ENCODE results near the gene MARCHF3. TPM values are rescaled to one million over a fixed set of nuclear protein-coding genes. Genes with fewer than 3 reads are reported as not detected.

Gene MARCHF3
- total and polyA plus RNA-seq, 2 donors (not counting 3 experiments of a cell fraction or from before 2014, with no cell fraction given), result 31.9 to 35.0 TPM

GRCh38 chr5:127011961-127012644, 18.3 kb downstream of the MARCHF3 start:
- BruUV-seq (replicated peaks), result no TSS peak
- TF ChIP-seq JUN (IDR thresholded peaks at IDR 0.05; ENCODE audit: borderline replicate concordance, insufficient read depth, insufficient read length, low read depth) (no peak), POLR2AphosphoS5 (IDR thresholded peaks at IDR 0.05; ENCODE audit: insufficient read depth, low read depth, low read length) (no peak), FOS (IDR thresholded peaks at IDR 0.05; ENCODE audit: borderline replicate concordance, insufficient read depth, low read length) (no peak), EZH2 (IDR thresholded peaks at IDR 0.05; ENCODE audit: borderline replicate concordance, low read depth, low read length, severe bottlenecking) (no peak), CTCF (IDR thresholded peaks at IDR 0.05; ENCODE audit: extremely low read depth in 1 of 2, insufficient read depth in 1 of 2, low read depth in 1 of 2, low read length in 2 of 2) (no peak), MAX (IDR thresholded peaks at IDR 0.05; ENCODE audit: insufficient read depth, insufficient read length) (no peak), GATA2 (IDR thresholded peaks at IDR 0.05; ENCODE audit: insufficient read depth, insufficient read length, low read depth, low read length) (no peak), MYC (IDR thresholded peaks at IDR 0.05; ENCODE audit: low read depth, low read length) (no peak), POLR2A (IDR thresholded peaks at IDR 0.05; ENCODE audit: low read depth, low read length) (no peak)
- FAIRE-seq (peak; percentile 53), DNase-seq (ENCODE audit: low read depth, low spot score) (peak; percentile 43)
- POLR2A ChIA-PET, result no interaction called here
- dilution Hi-C loops (cut with MboI; ENCODE audit: extremely low pct_ligation_motif_present, low sequenced_read_pairs) (no loop called here), intact Hi-C loops (cut with micrococcal nuclease) (loop anchor here (5.0 kb wide), 1 partner anchor 95 kb away; no protein-coding TSS in a partner anchor)
- Histone ChIP-seq H3K4me2 (ENCODE audit: insufficient read depth, low read length) (peak overlapping the region; percentile 98), H2AFZ (ENCODE audit: low read depth, low read length) (no peak overlapping the region), H3K4me1 (ENCODE audit: control insufficient read depth, extremely low read depth, insufficient read depth, low read length) (peaks cover 40% of the 10 kb centered on the region), H3K27me3 (ENCODE audit: control insufficient read depth in 2 of 2, insufficient read depth in 2 of 2, low read length in 2 of 2) (no peaks in the 10 kb centered on the region), H3K9me1 (replicated peaks; ENCODE audit: control insufficient read depth, extremely low read depth, insufficient read depth, low read length) (no peaks in the 10 kb centered on the region), H3K36me3 (ENCODE audit: control insufficient read depth in 2 of 2, extremely low read depth in 1 of 2, insufficient read depth in 2 of 2, low read length in 2 of 2) (no peaks in the 10 kb centered on the region), H3K27ac (ENCODE audit: insufficient read depth, low read depth, low read length) (peak overlapping the region; percentile 83), H3K9ac (replicated peaks; ENCODE audit: extremely low read depth, insufficient read depth, low read length) (peak overlapping the region; percentile 62), H4K20me1 (replicated peaks; ENCODE audit: control insufficient read depth, extremely low read depth, insufficient read depth, low read length) (no peaks in the 10 kb centered on the region), H3K9me3 (replicated peaks; ENCODE audit: control insufficient read depth, insufficient read depth, low read length) (no peaks in the 10 kb centered on the region), H3K4me3 (replicated peaks in 1 of 3; ENCODE audit: insufficient read depth in 1 of 3, low read depth in 1 of 3, low read length in 3 of 3) (no peak overlapping the region), H3K79me2 (ENCODE audit: control insufficient read depth, insufficient read depth, low read length) (peaks cover 79% of the 10 kb centered on the region)
- CTCF ChIA-PET, result interaction anchor here (1.3 to 5.0 kb wide), 4 partner anchors 17 to 175 kb away, joined by 3 to 24 read pairs (median 4); no protein-coding TSS in a partner anchor

All from endothelial cell of umbilical vein (primary cell).